Choroid plexus epithelial cell (primary cell): ENCODE results near the gene BCAR3.

Experiments used
- DNase-seq: peaks from one replicate; pipeline ENCODE4 v3.0.0-alpha.2; 2010; ENCODE audit warnings: low read depth
- H3K4me3 ChIP-seq: 2 replicates; pipeline ENCODE4 v1.5.1; 2011; ENCODE audit warnings: low read depth, mild to moderate bottlenecking, control low read depth, low read length, moderate library complexity
- CTCF ChIP-seq: conservative IDR thresholded peaks from 2 replicates; pipeline ENCODE4 v1.5.1; 2011; ENCODE audit warnings: low read depth, mild to moderate bottlenecking, control low read depth, inconsistent platforms, low read length, moderate library complexity

BCAR3 gene

GRCh38 chr1:93680420-93681100 is 1.1 kb downstream of the BCAR3 start:
- DNase-seq = peak; percentile 94
- H3K4me3 ChIP-seq = peak overlapping the region; percentile 72
- TF ChIP-seq CTCF = peak; percentile 76

GRCh38 chr1:93680076-93680419 is 1.6 kb downstream of the BCAR3 start:
- peak overlapping the region; percentile 72 for H3K4me3 ChIP-seq
- TF ChIP-seq CTCF = no peak
- DNase-seq = peak; percentile 59

- DNase-seq = peak; percentile 54
- TF ChIP-seq CTCF = no peak
- no peak overlapping the region for H3K4me3 ChIP-seq
Measured at GRCh38 chr1:93679546-93679945, 2.1 kb downstream of the BCAR3 start.

GRCh38 chr1:93678946-93679480 is 2.6 kb downstream of the BCAR3 start:
- DNase-seq = no peak
- no peak for TF ChIP-seq CTCF
- no peak overlapping the region for H3K4me3 ChIP-seq

GRCh38 chr1:93678491-93678890 is 3.1 kb downstream of the BCAR3 start:
- H3K4me3 ChIP-seq = no peak overlapping the region

GRCh38 chr1:93677729-93678128 is 3.9 kb downstream of the BCAR3 start:
- TF ChIP-seq CTCF = no peak
- no peak for DNase-seq
- no peak overlapping the region for H3K4me3 ChIP-seq

More at GRCh38 chr1:93678491-93678890, 3.1 kb downstream of the BCAR3 start:
- no peak for DNase-seq
- no peak for TF ChIP-seq CTCF

- no peak overlapping the region for H3K4me3 ChIP-seq
- DNase-seq = peak; percentile 72
- no peak for TF ChIP-seq CTCF
Measured at GRCh38 chr1:93676427-93676826, 5.2 kb downstream of the BCAR3 start.
